Neural cell (in vitro differentiated cells): Measurements from ENCODE around the gene CD300LB. TPM values are rescaled to one million over a fixed set of nuclear protein-coding genes. Genes with fewer than 3 reads are reported as not detected.
"Not testable (repeated sequence)": the region's sequence is repeated elsewhere in the genome, so short reads cannot be mapped to it uniquely, and the experiment has no call there.

ENCODE experiments used
- H2AFZ ChIP-seq: fragments of 200-600, 300-800 bp; sonication (generic), shearing (Covaris generic); 2 replicates; pipeline ENCODE4 v1.6.0; 2014; ENCODE audit warnings: low read depth, mild to moderate bottlenecking, antibody characterized with exemption, low read length, moderate library complexity
- H3F3A ChIP-seq: fragments of 200-600 bp; shearing (Covaris generic); 2 replicates; pipeline ENCODE4 v1.6.1; 2016; ENCODE audit warnings: mild to moderate bottlenecking, moderate library complexity, mixed read lengths, antibody characterized with exemption, low read length; ENCODE audit not compliant: insufficient read depth, poor library complexity, severe bottlenecking
- H3K27ac ChIP-seq: fragments of 200-600, 300-800 bp; sonication (generic), shearing (Covaris generic); 2 replicates; pipeline ENCODE4 v1.5.1; 2014; ENCODE audit warnings: mild to moderate bottlenecking, low read length, moderate library complexity
- H3K27me3 ChIP-seq: fragments of 300-800, 200-600 bp; sonication (generic), shearing (Covaris generic); 2 replicates; pipeline ENCODE4 v1.6.0; 2014; ENCODE audit warnings: mild to moderate bottlenecking, low read depth, low read length, moderate library complexity; ENCODE audit not compliant: insufficient read depth
- H3K36me3 ChIP-seq: fragments of 300-800, 200-600 bp; sonication (generic), shearing (Covaris generic); 2 replicates; pipeline ENCODE4 v1.5.1; 2014; ENCODE audit warnings: mild to moderate bottlenecking, antibody characterized with exemption, low read length, moderate library complexity; ENCODE audit not compliant: insufficient read depth
- H3K4me2 ChIP-seq: fragments of 300-800, 200-600 bp; sonication (generic), shearing (Covaris generic); 2 replicates; pipeline ENCODE4 v1.6.0; 2014; ENCODE audit warnings: mild to moderate bottlenecking, low read length
- H3K4me3 ChIP-seq: fragments of 300-800, 200-600 bp; sonication (generic), shearing (Covaris generic); 2 replicates; pipeline ENCODE4 v1.5.1; 2014; ENCODE audit warnings: mild to moderate bottlenecking, low read length, moderate library complexity
- H3K79me2 ChIP-seq: fragments of 200-600 bp; shearing (Covaris generic); replicated peaks from 2 replicates; pipeline ENCODE4 v1.6.0; 2014; ENCODE audit warnings: mild to moderate bottlenecking, low read length, moderate library complexity; ENCODE audit not compliant: insufficient read depth
- H3K9ac ChIP-seq: fragments of 300-800, 200-600 bp; sonication (generic), shearing (Covaris generic); 2 replicates; pipeline ENCODE4 v1.6.1; 2016; ENCODE audit warnings: mild to moderate bottlenecking, low read length, mixed read lengths
- H3K9me2 ChIP-seq: fragments of 200-600 bp; shearing (Covaris generic); 2 replicates; pipeline ENCODE4 v1.6.1; 2016; ENCODE audit warnings: mild to moderate bottlenecking, low read length, mixed read lengths; ENCODE audit not compliant: insufficient read depth
- H3K9me3 ChIP-seq: fragments of 200-600, 300-800 bp; sonication (generic), shearing (Covaris generic); 2 replicates; pipeline ENCODE4 v1.6.1; 2016; ENCODE audit warnings: mild to moderate bottlenecking, mixed run types, low read length, moderate library complexity, mixed read lengths
- H4K20me1 ChIP-seq: fragments of 200-600 bp; shearing (Covaris generic); 2 replicates; pipeline ENCODE4 v1.6.1; 2016; ENCODE audit warnings: mild to moderate bottlenecking, mixed run types; ENCODE audit not compliant: insufficient read depth
- EP300 ChIP-seq: fragments of 450-650 bp; conservative IDR thresholded peaks from 2 replicates; pipeline ENCODE4 v1.6.1; 2014; ENCODE audit warnings: antibody characterized with exemption, mild to moderate bottlenecking, moderate library complexity; ENCODE audit not compliant: poor library complexity, severe bottlenecking
- EZH2 ChIP-seq: fragments of 200-600, 300-800 bp; shearing (Covaris generic), sonication (generic); IDR thresholded peaks from 2 replicates; pipeline ENCODE4 v1.6.1; 2014; ENCODE audit warnings: antibody characterized with exemption, low read length, borderline replicate concordance, mild to moderate bottlenecking; ENCODE audit not compliant: insufficient read depth, poor library complexity, severe bottlenecking
- MXI1 ChIP-seq: fragments of 450-650 bp; conservative IDR thresholded peaks from 2 replicates; pipeline ENCODE4 v1.6.1; 2014; ENCODE audit warnings: antibody characterized with exemption, mild to moderate bottlenecking; ENCODE audit not compliant: poor library complexity, severe bottlenecking
- POLR2AphosphoS5 ChIP-seq: IDR thresholded peaks from 2 replicates; pipeline ENCODE4 v1.6.1; 2012
- RAD21 ChIP-seq: fragments of 450-650 bp; conservative IDR thresholded peaks from 2 replicates; pipeline ENCODE4 v1.6.1; 2014; ENCODE audit warnings: antibody characterized with exemption, mild to moderate bottlenecking, moderate library complexity
- SMC3 ChIP-seq: fragments of 450-650 bp; conservative IDR thresholded peaks from 2 replicates; pipeline ENCODE4 v1.6.1; 2014; ENCODE audit warnings: antibody characterized with exemption, mild to moderate bottlenecking, moderate library complexity; ENCODE audit not compliant: poor library complexity
- TAF1 ChIP-seq: IDR thresholded peaks from 2 replicates; pipeline ENCODE4 v1.6.1; 2012; ENCODE audit warnings: low read depth
- polyA plus RNA-seq: library from polyadenylated mRNA; depleted of rRNA; stranded (reverse); fragments of >200 nt; gene quantifications from 2 replicates; pipeline ENCODE4 v1.2.3, GENCODE V29; 2014
- TF ChIP-seq, protein P1 (sequence below): fragments of 450-650 bp; IDR thresholded peaks from 2 replicates; pipeline ENCODE4 v1.5.1; 2014; ENCODE audit warnings: antibody characterized with exemption, mild to moderate bottlenecking, moderate library complexity; ENCODE audit not compliant: poor library complexity, severe bottlenecking
- TF ChIP-seq, protein P2 (sequence below): IDR thresholded peaks from 2 replicates; pipeline ENCODE4 v1.6.1; 2012; ENCODE audit warnings: borderline replicate concordance

CD300LB gene
- polyA plus RNA-seq, 1 donor from 2014 or later, result not detected

DNA sequence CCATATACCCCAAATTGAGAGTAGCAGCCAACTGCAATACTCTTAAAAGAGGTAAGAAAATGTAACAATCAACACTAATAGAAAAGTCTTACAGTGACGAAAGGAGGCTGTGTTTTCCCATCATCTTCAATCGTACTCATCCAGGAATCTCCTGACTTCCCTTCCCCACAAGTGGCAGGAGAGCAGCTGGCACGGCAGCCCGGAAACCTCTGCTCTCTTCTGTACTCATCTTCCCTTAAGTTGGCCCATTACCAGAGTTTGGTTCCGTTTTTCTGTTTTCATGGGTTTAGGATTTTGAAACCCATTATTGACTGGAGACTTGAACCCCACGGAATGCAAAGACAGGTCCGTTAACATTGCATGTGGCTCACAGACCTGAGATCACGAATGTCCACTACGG is 47.7 kb upstream of the CD300LB start:
- no peaks in the 10 kb centered on the region for H3F3A ChIP-seq
- no peak overlapping the region for H3K27ac ChIP-seq
- H3K36me3 ChIP-seq, result no peaks in the 10 kb centered on the region
- H2AFZ ChIP-seq, result no peak overlapping the region
- no peaks in the 10 kb centered on the region for H3K27me3 ChIP-seq
- no peak overlapping the region for H3K4me3 ChIP-seq
- H4K20me1 ChIP-seq, result no peaks in the 10 kb centered on the region
- H3K79me2 ChIP-seq, result no peaks in the 10 kb centered on the region
- H3K9me3 ChIP-seq, result no peaks in the 10 kb centered on the region
- H3K9me2 ChIP-seq, result no peaks in the 10 kb centered on the region
- H3K9ac ChIP-seq, result no peak overlapping the region
- H3K4me2 ChIP-seq, result no peak overlapping the region
- TF ChIP-seq POLR2AphosphoS5 (no peak), SMC3 (no peak), EP300 (no peak), MXI1 (no peak), TAF1 (no peak), RAD21 (no peak), EZH2 (no peak)
- TF ChIP-seq, protein P1, sequence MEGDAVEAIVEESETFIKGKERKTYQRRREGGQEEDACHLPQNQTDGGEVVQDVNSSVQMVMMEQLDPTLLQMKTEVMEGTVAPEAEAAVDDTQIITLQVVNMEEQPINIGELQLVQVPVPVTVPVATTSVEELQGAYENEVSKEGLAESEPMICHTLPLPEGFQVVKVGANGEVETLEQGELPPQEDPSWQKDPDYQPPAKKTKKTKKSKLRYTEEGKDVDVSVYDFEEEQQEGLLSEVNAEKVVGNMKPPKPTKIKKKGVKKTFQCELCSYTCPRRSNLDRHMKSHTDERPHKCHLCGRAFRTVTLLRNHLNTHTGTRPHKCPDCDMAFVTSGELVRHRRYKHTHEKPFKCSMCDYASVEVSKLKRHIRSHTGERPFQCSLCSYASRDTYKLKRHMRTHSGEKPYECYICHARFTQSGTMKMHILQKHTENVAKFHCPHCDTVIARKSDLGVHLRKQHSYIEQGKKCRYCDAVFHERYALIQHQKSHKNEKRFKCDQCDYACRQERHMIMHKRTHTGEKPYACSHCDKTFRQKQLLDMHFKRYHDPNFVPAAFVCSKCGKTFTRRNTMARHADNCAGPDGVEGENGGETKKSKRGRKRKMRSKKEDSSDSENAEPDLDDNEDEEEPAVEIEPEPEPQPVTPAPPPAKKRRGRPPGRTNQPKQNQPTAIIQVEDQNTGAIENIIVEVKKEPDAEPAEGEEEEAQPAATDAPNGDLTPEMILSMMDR, result no peak
- TF ChIP-seq, protein P2, sequence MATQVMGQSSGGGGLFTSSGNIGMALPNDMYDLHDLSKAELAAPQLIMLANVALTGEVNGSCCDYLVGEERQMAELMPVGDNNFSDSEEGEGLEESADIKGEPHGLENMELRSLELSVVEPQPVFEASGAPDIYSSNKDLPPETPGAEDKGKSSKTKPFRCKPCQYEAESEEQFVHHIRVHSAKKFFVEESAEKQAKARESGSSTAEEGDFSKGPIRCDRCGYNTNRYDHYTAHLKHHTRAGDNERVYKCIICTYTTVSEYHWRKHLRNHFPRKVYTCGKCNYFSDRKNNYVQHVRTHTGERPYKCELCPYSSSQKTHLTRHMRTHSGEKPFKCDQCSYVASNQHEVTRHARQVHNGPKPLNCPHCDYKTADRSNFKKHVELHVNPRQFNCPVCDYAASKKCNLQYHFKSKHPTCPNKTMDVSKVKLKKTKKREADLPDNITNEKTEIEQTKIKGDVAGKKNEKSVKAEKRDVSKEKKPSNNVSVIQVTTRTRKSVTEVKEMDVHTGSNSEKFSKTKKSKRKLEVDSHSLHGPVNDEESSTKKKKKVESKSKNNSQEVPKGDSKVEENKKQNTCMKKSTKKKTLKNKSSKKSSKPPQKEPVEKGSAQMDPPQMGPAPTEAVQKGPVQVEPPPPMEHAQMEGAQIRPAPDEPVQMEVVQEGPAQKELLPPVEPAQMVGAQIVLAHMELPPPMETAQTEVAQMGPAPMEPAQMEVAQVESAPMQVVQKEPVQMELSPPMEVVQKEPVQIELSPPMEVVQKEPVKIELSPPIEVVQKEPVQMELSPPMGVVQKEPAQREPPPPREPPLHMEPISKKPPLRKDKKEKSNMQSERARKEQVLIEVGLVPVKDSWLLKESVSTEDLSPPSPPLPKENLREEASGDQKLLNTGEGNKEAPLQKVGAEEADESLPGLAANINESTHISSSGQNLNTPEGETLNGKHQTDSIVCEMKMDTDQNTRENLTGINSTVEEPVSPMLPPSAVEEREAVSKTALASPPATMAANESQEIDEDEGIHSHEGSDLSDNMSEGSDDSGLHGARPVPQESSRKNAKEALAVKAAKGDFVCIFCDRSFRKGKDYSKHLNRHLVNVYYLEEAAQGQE, result no peak

DNA sequence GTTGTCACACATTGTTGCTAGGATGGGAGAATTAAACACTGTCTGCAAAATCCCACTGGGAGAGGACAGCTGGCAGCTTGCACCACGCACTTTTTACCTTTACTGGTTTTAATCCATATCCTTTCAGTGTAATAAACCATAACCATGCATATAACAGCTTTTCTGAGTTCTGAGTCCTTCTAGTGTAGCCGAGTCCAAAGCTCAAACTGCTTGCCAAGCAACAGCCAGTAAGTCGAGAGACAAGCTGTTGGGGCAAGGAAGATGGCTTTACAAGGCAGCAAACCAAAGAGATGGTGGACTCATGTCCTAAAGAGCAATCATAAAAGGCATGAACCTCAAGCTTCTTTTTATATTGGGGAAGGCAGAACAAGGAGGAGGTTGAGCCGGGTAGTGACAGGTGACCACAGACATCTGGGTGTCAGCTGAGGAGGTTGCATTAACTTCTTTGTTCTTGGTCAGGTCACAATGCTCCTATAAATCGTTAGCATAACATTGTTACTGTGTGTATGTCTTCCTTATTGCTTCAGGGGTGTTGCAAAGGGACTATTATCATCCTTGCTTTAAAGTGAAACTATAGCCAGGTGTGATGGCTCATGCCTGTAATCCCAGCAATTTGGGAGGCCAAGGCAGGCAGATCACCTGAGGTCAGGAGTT is 43.3 kb upstream of the CD300LB start:
- Histone ChIP-seq H3K27ac (no peak overlapping the region), H3K36me3 (no peaks in the 10 kb centered on the region), H3K9me2 (no peaks in the 10 kb centered on the region), H3K4me3 (no peak overlapping the region), H3K9me3 (no peaks in the 10 kb centered on the region), H3K79me2 (no peaks in the 10 kb centered on the region), H4K20me1 (no peaks in the 10 kb centered on the region), H3K27me3 (no peaks in the 10 kb centered on the region), H3K9ac (no peak overlapping the region), H3K4me2 (no peak overlapping the region), H2AFZ (no peak overlapping the region), H3F3A (no peaks in the 10 kb centered on the region)
- TF ChIP-seq SMC3 (no peak), POLR2AphosphoS5 (no peak), EP300 (no peak), RAD21 (no peak), MXI1 (no peak), EZH2 (no peak), TAF1 (no peak)
- TF ChIP-seq, protein P2, result no peak
- TF ChIP-seq, protein P1, result no peak

DNA sequence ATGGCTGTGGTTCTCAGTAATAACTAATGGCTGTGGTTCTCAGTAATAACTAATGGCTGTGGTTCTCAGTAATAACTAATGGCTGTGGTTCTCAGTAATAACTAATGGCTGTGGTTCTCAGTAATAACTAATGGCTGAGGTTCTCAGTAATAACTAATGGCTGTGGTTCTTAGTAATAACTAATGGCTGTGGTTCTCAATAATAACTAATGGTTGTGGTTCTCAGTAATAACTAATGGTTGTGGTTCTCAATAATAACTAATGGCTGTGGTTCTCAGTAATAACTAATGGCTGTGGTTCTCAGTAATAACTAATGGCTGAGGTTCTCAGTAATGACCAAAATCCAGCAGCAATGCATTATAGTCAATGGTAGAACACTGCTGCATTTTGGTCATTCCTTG is 42.4 kb upstream of the CD300LB start:
- H3K4me2 ChIP-seq, H3K9ac ChIP-seq, H3K4me3 ChIP-seq, H3F3A ChIP-seq, H3K9me2 ChIP-seq, H2AFZ ChIP-seq, H3K36me3 ChIP-seq, H4K20me1 ChIP-seq, H3K27me3 ChIP-seq, H3K27ac ChIP-seq, H3K9me3 ChIP-seq, H3K79me2 ChIP-seq: not testable (repeated sequence)
